Stimulated activated naive CD8-positive, alpha-beta T cell treated with anti-CD3 and anti-CD28 coated beads, Interleukin-15, Interleukin-2, amounts not matched to agents 100 U/mL and 50 U/mL, for 24 hours (primary cell): ENCODE data around the gene ZER1.
"Not testable (repeated sequence)": the region's sequence is repeated elsewhere in the genome, so short reads cannot be mapped to it uniquely, and the experiment has no call there.

Experiments
- ATAC-seq: fragments of 150-1000 bp; cut with Tn5 transposase; one replicate; pipeline ENCODE4 v1.10.0; 2021
- DNase-seq: peaks from one replicate; pipeline ENCODE4 v3.0.0; 2021

ZER1 gene

GRCh38 chr9:128787659-128788058, 15.9 kb upstream of the ZER1 start:
- ATAC-seq: no peak
- peak; percentile 21 for DNase-seq

GRCh38 chr9:128786681-128787601, 15.2 kb upstream of the ZER1 start, which contains the start of gene TBC1D13:
TBC1D13 (plus strand) TSS chr9:128787253; CDS start chr9:128787354, 101 bp downstream.
- peak; percentile 96 for ATAC-seq
- DNase-seq: peak; percentile 91

- DNase-seq: no peak
- no peak for ATAC-seq
Measured at GRCh38 chr9:128785427-128785826, 13.7 kb upstream of the ZER1 start.

- no peak for DNase-seq
- ATAC-seq: no peak
Measured at GRCh38 chr9:128782669-128783068, 10.9 kb upstream of the ZER1 start.

- ATAC-seq (peak; percentile 9), DNase-seq (no peak)
Measured at GRCh38 chr9:128781187-128782070, 9.7 kb upstream of the ZER1 start.

- not testable (repeated sequence) for DNase-seq, ATAC-seq
Measured at GRCh38 chr9:128780093-128780492, 8.4 kb upstream of the ZER1 start.

GRCh38 chr9:128774804-128775203, 3.1 kb upstream of the ZER1 start:
- ATAC-seq (no peak), DNase-seq (no peak)

- no peak for ATAC-seq
- no peak for DNase-seq
Measured at GRCh38 chr9:128773049-128773448, 1.3 kb upstream of the ZER1 start.

GRCh38 chr9:128771094-128771721, 519 bp downstream of the ZER1 start:
- peak; percentile 3 for ATAC-seq
- peak; percentile 13 for DNase-seq

GRCh38 chr9:128770286-128771030, 1.3 kb downstream of the ZER1 start:
- ATAC-seq (no peak), DNase-seq (no peak)

- no peak for ATAC-seq
- no peak for DNase-seq
Measured at GRCh38 chr9:128768606-128769005, 3.1 kb downstream of the ZER1 start.

- DNase-seq: no peak
Measured at GRCh38 chr9:128765499-128765898, 6.2 kb downstream of the ZER1 start.

GRCh38 chr9:128764361-128764760, 7.4 kb downstream of the ZER1 start:
- peak; percentile 48 for ATAC-seq
- peak; percentile 15 for DNase-seq

More at GRCh38 chr9:128765499-128765898, 6.2 kb downstream of the ZER1 start:
- no peak for ATAC-seq

- DNase-seq: no peak
- ATAC-seq: no peak
Measured at GRCh38 chr9:128762671-128763449, 8.9 kb downstream of the ZER1 start.

GRCh38 chr9:128757602-128758001, 14.1 kb downstream of the ZER1 start:
- ATAC-seq: no peak
- no peak for DNase-seq

GRCh38 chr9:128753627-128754026, 18.1 kb downstream of the ZER1 start:
- DNase-seq: no peak

GRCh38 chr9:128750926-128751595, 20.7 kb downstream of the ZER1 start:
- ATAC-seq (no peak), DNase-seq (no peak)

More at GRCh38 chr9:128753627-128754026, 18.1 kb downstream of the ZER1 start:
- no peak for ATAC-seq

GRCh38 chr9:128747241-128747640, 24.5 kb downstream of the ZER1 start:
- ATAC-seq (no peak), DNase-seq (no peak)

- ATAC-seq (no peak), DNase-seq (no peak)
Measured at GRCh38 chr9:128743421-128743820, 28.3 kb downstream of the ZER1 start.

GRCh38 chr9:128742401-128742800, 29.3 kb downstream of the ZER1 start:
- DNase-seq (no peak), ATAC-seq (no peak)
